Keratinocyte (primary cell): ENCODE data around the gene KRTAP10-4.

Experiments
- EZH2 ChIP-seq: IDR thresholded peaks from one replicate; pipeline ENCODE4 v1.6.1; 2012; ENCODE audit warnings: inconsistent platforms, mild to moderate bottlenecking, low read length, moderate library complexity
- TF ChIP-seq, protein P1 (sequence below), 3 experiments: IDR thresholded peaks in 1 of 3; conservative IDR thresholded peaks in 1 of 3; optimal IDR thresholded peaks in 1 of 3; 2 replicates in 2 of 3; 3 replicates in 1 of 3; pipeline versions ENCODE3 to v1.5.1; 2011; ENCODE audit warnings: low read length in 3 of 3, mild to moderate bottlenecking in 3 of 3, moderate library complexity in 2 of 3, control low read depth in 1 of 3, inconsistent platforms in 1 of 3; ENCODE audit not compliant: insufficient read depth in 2 of 3; ENCODE audit errors: extremely low read depth in 1 of 3

DNA sequence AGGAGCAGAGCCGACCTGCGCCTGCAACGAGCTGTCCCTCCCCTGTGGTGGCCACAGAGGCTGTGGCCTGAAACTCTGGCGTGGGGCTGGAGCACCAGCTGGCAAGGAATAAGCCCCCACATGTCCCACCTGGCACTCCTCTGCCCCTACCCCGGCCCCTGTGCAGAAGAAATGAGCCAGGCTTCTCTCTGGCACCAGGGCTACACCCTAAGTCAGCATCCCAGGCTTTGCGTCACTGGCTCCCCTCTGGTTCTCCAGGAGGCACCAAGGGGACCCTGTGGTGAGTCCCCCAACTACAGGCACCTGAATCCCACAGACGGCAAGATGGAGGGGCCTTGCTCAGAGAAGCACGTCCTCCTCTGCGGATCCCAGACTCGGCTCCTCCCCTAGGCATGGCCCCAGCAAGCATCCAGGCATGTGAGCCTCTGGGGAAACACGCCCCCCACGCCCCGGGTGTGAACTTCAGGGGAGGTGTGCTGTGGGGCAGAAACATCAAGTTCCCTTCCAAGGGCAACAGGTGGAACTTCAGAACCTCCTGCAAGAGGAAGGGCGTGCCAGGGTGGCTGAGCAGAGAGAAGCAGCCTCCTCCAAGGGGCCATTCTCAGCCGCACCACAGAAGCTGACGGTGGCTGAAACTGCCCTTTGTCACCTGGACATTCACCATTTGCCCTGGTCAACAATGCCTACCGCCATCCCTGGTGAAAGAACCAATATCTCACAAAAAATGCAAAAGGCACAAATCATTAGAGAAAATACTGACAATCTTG lies 29.8 kb downstream of the KRTAP10-4 start:
- no peak for TF ChIP-seq EZH2
- TF ChIP-seq, protein P1, sequence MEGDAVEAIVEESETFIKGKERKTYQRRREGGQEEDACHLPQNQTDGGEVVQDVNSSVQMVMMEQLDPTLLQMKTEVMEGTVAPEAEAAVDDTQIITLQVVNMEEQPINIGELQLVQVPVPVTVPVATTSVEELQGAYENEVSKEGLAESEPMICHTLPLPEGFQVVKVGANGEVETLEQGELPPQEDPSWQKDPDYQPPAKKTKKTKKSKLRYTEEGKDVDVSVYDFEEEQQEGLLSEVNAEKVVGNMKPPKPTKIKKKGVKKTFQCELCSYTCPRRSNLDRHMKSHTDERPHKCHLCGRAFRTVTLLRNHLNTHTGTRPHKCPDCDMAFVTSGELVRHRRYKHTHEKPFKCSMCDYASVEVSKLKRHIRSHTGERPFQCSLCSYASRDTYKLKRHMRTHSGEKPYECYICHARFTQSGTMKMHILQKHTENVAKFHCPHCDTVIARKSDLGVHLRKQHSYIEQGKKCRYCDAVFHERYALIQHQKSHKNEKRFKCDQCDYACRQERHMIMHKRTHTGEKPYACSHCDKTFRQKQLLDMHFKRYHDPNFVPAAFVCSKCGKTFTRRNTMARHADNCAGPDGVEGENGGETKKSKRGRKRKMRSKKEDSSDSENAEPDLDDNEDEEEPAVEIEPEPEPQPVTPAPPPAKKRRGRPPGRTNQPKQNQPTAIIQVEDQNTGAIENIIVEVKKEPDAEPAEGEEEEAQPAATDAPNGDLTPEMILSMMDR (optimal IDR thresholded peaks at IDR 0.05 in 1 of 3, IDR thresholded peaks at IDR 0.05 in 1 of 3, conservative IDR thresholded peaks at IDR 0.05 in 1 of 3; ENCODE audit: extremely low read depth in 1 of 3, insufficient read depth in 2 of 3, low read length in 3 of 3): no peak
